T-helper 1 cell treated with Interleukin-12 subunit alpha and Interleukin-12 subunit beta and Interleukin-4 antibody, amounts not matched to agents 30 μg/mL and 1 μg/mL, for 36 hours (primary cell): Measurements from ENCODE around the gene GINS2.

Experiments
- H3K27ac Mint-ChIP-seq: one replicate; pipeline ENCODE4 v1.8.0; 2021; ENCODE audit warnings: mild to moderate bottlenecking, mixed read lengths
- H3K27me3 Mint-ChIP-seq: one replicate; pipeline ENCODE4 v1.8.0; 2021; ENCODE audit warnings: low read depth, mixed read lengths
- H3K36me3 Mint-ChIP-seq: one replicate; pipeline ENCODE4 v1.8.0; 2021; ENCODE audit warnings: low read depth, mixed read lengths
- H3K4me1 Mint-ChIP-seq: one replicate; pipeline ENCODE4 v1.8.0; 2021; ENCODE audit warnings: low read depth, mixed read lengths
- H3K4me3 Mint-ChIP-seq: one replicate; pipeline ENCODE4 v1.8.0; 2021; ENCODE audit warnings: mild to moderate bottlenecking, moderate library complexity, mixed read lengths
- H3K9me3 Mint-ChIP-seq: one replicate; pipeline ENCODE4 v1.8.0; 2021; ENCODE audit warnings: mixed read lengths

GINS2 gene

DNA sequence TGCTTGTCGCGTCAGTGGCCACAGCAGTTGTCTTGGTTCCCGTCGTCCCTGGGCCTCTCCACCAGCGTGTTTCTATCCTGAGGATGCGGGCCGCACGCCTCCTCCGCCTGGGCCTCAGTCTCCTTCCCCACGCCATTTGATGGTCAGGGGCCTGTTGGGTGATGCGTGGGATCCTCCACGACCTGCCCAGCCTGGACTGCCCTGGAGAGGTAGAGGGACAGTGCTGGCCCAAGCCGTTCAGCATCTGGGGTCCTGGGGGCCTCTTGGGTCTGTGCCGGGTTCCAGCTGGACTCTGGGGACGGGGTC, 55.4 kb downstream of the GINS2 start:
- H3K27ac Mint-ChIP-seq, result no peak overlapping the region
- H3K27me3 Mint-ChIP-seq, result no peaks in the 10 kb centered on the region
- H3K36me3 Mint-ChIP-seq, result peaks cover 5% of the 10 kb centered on the region
- no peaks in the 10 kb centered on the region for H3K4me1 Mint-ChIP-seq
- peaks cover 18% of the 10 kb centered on the region for H3K9me3 Mint-ChIP-seq
- no peak overlapping the region for H3K4me3 Mint-ChIP-seq

DNA sequence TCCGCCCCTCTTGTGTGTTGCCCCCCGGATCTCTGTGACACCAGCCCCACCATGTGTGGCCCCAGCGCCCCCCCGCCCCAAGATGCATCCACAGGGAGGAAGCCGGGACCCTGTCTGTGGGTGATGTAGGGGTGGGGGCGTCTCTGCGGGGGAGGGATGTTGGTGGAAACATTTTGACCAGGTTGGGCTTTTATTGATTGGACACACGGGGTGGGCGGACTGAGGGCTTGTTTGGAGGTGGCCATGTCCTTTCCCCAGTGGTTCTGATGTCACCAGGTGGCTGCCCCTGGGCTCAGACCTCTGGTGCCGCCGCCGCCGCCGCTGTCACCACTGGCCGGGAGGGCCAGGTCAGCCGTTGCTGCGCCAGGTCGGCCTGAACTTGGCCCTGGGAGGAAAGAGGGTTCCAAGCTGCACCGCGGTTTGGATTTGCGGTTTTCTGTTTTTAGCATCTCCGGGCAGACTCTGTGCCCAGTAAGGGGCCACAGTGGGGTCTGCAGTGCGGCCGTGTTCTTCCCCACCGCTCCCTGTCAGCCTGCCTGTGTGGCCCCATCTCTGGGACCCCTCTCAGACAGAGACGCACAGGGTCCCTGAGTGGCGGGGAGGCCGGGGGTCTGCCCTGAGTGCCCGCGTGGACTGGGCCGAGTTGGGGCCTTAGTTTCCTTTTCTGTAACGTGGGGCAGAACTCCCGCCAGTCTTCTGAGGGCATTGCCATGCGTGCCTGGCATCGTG, 55.9 kb downstream of the GINS2 start:
- Mint-ChIP-seq H3K4me1 (no peaks in the 10 kb centered on the region), H3K27ac (no peak overlapping the region), H3K9me3 (peaks cover 18% of the 10 kb centered on the region), H3K4me3 (no peak overlapping the region), H3K36me3 (peaks cover 5% of the 10 kb centered on the region), H3K27me3 (no peaks in the 10 kb centered on the region)

DNA sequence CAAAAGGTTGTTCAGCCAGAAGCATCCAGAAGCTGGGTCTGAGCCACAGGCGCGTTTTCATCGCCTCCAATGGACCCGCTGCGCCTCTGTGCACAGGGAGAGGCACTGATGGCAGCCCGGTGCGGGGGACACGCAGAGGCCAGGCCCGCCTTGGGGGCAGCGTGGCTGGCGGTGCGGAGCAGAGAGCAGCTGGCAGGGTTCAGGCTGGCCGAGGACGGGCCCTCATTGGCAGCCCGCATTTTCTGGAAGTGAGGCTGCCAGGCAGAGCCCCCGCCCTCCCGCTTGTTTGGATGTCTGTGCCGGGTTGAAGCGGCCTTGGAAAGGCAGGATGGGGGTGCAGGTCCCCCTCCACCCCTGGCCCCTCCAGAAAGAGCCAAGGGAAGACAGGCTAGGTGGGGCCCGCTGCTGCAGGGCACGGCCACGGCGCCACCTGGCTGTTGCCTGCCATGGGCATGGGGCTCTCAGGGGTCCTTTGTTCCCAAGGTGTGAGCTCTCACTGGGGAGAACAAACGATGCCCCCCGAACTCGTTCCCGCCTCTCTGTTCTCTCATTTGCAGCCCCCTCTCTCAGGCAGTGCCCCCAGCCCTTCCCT, 56.9 kb downstream of the GINS2 start:
- Mint-ChIP-seq H3K27me3 (no peaks in the 10 kb centered on the region), H3K27ac (no peak overlapping the region), H3K4me3 (no peak overlapping the region), H3K9me3 (peaks cover 18% of the 10 kb centered on the region), H3K4me1 (no peaks in the 10 kb centered on the region), H3K36me3 (peaks cover 5% of the 10 kb centered on the region)

DNA sequence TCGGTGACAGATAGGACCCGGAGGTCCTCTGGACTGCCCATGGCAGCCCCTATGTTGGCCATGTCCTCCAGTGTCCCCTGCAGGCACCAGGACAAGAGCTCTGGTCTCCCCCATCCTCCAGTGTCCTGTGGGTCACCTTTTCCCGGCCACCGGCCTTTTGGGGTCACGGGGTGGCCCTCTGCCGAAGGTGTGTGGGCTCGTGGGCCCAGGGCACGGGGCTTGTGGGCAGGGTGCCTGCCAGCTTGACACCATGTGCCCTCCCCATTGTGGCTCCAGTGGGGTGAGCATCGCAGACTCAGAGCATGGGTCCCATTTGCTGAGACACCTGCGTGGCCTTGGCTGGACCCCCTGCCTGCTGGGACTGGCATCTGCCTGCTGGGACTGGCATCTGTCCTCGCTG, 57.5 kb downstream of the GINS2 start:
- peaks cover 5% of the 10 kb centered on the region for H3K36me3 Mint-ChIP-seq
- no peak overlapping the region for H3K27ac Mint-ChIP-seq
- H3K4me3 Mint-ChIP-seq, result no peak overlapping the region
- peaks cover 18% of the 10 kb centered on the region for H3K9me3 Mint-ChIP-seq
- peaks cover 3% of the 10 kb centered on the region for H3K4me1 Mint-ChIP-seq
- H3K27me3 Mint-ChIP-seq, result no peaks in the 10 kb centered on the region

- Mint-ChIP-seq H3K27ac (no peak overlapping the region), H3K9me3 (peaks cover 18% of the 10 kb centered on the region), H3K4me1 (peaks cover 3% of the 10 kb centered on the region), H3K36me3 (peaks cover 5% of the 10 kb centered on the region), H3K4me3 (no peak overlapping the region), H3K27me3 (no peaks in the 10 kb centered on the region)
Measured at GRCh38 chr16:85629853-85630252, 58.9 kb downstream of the GINS2 start.

DNA sequence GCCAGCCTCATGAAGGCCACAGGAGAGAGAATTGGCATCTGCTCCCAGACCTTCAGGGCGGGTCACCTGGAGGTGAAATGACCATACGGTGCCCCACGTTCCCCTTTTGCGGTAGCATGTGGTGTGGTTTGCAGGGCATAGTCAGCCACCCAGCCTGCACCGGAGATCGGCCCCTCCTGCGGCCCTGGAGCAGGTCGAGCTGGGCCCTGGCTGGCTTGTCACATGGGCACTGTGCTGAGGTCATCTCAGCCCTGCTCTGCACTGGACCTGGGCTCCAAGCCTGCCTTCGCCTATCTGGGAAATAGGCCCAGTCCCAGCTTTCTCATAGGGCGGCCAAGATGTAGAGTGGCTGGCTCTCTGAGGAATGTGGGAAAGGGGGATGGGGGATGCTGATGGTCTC, 59.4 kb downstream of the GINS2 start:
- peaks cover 5% of the 10 kb centered on the region for H3K36me3 Mint-ChIP-seq
- H3K9me3 Mint-ChIP-seq, result peaks cover 18% of the 10 kb centered on the region
- no peak overlapping the region for H3K27ac Mint-ChIP-seq
- no peaks in the 10 kb centered on the region for H3K27me3 Mint-ChIP-seq
- H3K4me3 Mint-ChIP-seq, result no peak overlapping the region
- H3K4me1 Mint-ChIP-seq, result peaks cover 3% of the 10 kb centered on the region

- peaks cover 3% of the 10 kb centered on the region for H3K4me1 Mint-ChIP-seq
- H3K4me3 Mint-ChIP-seq, result no peak overlapping the region
- H3K36me3 Mint-ChIP-seq, result peaks cover 5% of the 10 kb centered on the region
- H3K9me3 Mint-ChIP-seq, result peaks cover 18% of the 10 kb centered on the region
- H3K27ac Mint-ChIP-seq, result no peak overlapping the region
- H3K27me3 Mint-ChIP-seq, result no peaks in the 10 kb centered on the region
Measured at GRCh38 chr16:85628645-85629044, 60.1 kb downstream of the GINS2 start.

- H3K4me1 Mint-ChIP-seq, result peaks cover 3% of the 10 kb centered on the region
- no peaks in the 10 kb centered on the region for H3K27me3 Mint-ChIP-seq
- H3K9me3 Mint-ChIP-seq, result peaks cover 18% of the 10 kb centered on the region
- H3K4me3 Mint-ChIP-seq, result no peak overlapping the region
- H3K27ac Mint-ChIP-seq, result no peak overlapping the region
- peaks cover 5% of the 10 kb centered on the region for H3K36me3 Mint-ChIP-seq
Measured at GRCh38 chr16:85628265-85628556, 60.5 kb downstream of the GINS2 start.

DNA sequence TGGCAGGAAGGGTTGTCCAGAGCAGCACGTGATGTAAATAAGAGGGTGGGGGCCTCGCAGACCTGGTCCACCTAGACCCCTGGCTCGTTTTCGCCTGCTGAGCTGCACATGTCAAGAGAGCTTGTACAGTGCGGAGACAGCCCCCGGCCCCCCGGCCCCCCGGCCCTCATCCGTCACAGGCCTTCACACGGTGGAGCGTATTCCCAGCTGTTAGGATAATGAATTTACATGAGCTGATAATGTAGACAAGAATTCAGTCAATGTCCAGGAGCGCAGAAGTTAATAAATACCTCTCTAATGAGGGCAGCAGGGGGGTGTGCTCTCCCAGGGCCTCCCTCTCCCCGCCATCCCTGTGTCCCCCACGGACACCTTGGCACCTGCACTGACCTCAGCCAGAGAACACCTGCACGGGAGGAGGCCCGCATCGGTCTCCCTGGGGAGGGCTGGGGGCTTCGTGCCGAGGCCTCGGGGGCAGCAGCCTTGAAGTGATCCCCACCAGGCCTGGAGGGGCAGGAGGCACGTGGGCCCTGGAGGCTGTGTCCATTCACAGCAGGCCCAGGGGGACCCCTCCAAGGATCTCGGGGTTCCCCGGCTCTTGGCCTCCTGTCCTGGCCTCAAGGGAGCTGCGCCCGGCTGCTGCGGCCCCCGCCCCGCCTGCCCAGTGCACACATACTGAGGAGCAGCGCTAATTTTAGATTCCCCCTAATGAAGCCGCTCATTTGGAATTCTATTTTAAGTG, 61.1 kb downstream of the GINS2 start:
- Mint-ChIP-seq H3K4me3 (no peak overlapping the region), H3K27ac (no peak overlapping the region), H3K4me1 (peaks cover 3% of the 10 kb centered on the region)

GRCh38 chr16:85627089-85627488, 61.7 kb downstream of the GINS2 start:
- Mint-ChIP-seq H3K9me3 (peaks cover 18% of the 10 kb centered on the region), H3K4me1 (peaks cover 3% of the 10 kb centered on the region), H3K27me3 (no peaks in the 10 kb centered on the region), H3K27ac (no peak overlapping the region), H3K4me3 (no peak overlapping the region), H3K36me3 (peaks cover 5% of the 10 kb centered on the region)

More for the DNA sequence above, 61.1 kb downstream of the GINS2 start:
- peaks cover 5% of the 10 kb centered on the region for H3K36me3 Mint-ChIP-seq
- H3K9me3 Mint-ChIP-seq, result peaks cover 18% of the 10 kb centered on the region
- no peaks in the 10 kb centered on the region for H3K27me3 Mint-ChIP-seq
